Right hindlimb (tissue), 1 donor: ENCODE measurements around the gene SMO.
"Not testable (repeated sequence)": the region's sequence is repeated elsewhere in the genome, so short reads cannot be mapped to it uniquely, and the experiment has no call there.

Source experiments
- DNase-seq: peaks from one replicate; pipeline ENCODE4 v3.0.0-alpha.2; 2018

The SMO gene

DNA sequence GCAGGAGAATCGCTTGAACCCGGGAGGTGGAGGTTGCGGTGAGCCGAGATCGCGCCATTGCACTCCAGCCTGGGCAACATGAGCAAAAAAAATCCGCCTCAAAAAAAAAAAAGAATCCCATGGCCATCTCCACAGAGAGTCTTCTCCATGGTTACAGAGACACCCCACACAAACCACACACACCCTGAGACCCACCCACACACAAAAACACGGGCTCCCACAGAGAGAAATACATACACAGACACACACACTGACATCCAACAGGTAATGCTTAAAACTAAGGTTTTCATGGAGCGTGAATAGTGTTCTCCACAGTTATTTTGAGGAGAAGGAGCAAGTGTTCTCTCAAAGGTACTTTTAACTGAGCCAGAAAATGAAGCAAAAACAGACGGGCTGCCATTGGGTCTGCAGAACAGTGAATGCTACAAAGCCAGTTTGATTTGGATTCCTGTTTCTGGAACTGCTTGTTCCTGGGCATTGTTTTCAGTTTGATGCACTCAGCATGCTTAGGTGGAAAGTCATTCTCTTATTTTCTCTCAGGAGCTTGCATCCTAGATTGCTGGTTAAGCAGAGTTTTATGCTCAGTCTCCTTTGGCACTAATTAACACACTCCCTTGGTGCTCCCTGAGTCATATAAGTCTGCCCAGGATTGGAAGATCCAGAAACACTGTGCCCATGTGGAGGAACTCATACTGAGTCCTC lies 51.8 kb downstream of the SMO start:
- DNase-seq, result no peak

DNA sequence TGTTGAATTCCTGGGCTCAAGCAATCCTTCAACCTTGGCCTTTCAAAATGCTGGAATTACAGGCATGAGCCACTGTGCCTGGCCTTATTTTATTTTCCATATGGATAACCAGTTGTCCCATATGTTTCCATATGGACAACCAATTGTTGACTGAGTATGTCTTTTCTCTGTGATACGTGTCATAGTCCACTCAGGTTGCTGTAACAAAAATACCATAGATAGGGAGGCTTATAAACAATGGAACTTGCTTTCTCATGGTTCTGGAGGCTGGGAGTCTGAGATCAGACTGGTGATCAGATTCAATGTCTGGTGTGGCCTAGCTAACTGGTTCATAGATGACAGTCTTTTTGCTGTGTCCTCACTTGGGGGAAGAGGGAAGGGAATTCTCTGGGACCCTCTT lies 55.8 kb downstream of the SMO start:
- no peak for DNase-seq

DNA sequence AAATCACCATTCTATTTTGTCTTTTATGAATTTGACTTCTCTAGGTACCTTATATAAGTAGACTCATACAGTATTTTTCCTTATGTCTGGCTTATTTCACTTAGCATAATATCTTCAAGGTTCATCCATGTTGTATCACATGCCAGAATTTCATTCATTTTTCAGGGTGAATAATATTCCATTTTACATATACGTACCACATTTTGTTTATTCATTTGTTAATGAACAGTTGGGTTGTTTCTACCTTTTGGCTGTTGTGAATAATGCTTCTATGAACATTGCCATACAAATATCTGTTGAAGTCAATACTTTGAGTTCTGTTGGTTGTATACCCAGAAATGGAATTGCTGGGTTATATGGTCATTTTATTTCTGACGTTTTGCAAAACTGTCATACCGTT lies 57.1 kb downstream of the SMO start:
- DNase-seq, result no peak

DNA sequence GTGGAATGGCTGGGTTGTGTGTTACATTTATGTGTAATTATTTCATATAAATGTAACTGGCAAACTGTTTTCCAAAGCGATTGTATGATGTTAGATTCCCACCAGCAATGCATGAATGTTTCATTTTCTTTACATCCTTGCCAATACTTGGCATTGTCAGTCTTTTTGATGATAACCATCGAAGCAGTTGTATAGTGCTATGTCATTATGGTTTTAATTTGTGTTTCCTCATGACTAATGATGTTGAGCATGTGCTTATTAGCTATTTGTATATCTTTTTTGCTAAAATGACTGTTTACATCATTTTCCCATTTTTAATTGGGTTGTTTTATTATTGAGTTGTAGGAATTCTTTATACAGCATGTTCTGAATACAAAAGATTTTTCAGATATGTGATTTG lies 58.7 kb downstream of the SMO start:
- no peak for DNase-seq

DNA sequence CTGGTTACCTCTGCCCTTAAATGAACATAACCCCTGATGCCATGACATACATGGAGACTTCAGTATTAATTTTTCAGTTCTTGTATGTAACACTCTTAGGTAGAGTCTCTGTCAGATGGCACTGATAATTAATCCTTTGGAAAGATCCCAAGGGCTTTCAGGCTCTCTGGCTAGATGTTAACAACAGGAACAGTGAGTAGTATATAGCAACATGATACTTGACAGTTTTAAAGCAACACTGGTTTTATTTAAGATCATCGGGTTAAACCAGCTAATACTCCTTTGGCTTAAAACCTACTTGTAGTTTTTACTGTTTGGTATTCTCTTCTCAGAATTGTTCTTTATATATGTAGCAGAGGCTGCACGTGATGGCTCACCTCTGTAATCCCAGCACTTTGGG lies 63.7 kb downstream of the SMO start:
- no peak for DNase-seq

DNA sequence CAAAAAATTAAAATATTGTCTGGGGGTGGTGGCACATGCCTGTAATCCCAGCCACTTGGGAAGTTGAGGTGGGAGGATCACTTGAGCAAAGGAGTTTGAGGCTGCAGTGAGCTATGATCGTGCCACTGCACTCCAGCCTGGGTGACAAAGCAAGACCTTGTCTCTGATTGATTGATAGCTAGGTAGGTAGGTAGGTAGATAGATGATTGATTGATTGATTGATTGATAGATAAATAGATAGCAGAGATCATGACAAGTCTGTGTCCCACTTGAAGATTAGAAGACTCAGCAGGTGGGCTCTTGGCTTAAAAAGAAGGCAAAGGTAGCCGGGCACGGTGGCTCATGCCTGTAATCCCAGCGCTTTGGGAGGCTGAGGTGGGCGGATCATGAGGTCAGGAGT lies 64.2 kb downstream of the SMO start:
- not testable (repeated sequence) for DNase-seq

DNA sequence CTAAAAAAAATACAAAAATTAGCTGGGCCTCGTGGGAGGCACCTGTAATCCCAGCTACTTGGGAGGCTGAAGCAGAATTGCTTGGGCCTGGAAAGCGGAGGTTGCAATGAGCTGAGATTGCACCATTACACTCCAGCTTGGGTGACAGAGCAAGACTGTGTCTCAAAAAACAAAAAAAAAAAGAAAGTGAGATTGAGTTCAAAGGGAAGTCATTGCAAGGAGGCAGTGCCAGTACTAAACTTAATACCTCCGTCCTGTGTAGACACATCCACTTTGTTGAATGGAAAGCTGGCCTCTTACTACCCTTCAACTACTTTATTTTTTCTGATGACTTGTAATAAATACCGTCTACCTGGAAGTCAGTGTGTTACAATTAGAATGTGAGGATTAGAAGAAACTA lies 67.4 kb downstream of the SMO start:
- DNase-seq, result no peak

DNA sequence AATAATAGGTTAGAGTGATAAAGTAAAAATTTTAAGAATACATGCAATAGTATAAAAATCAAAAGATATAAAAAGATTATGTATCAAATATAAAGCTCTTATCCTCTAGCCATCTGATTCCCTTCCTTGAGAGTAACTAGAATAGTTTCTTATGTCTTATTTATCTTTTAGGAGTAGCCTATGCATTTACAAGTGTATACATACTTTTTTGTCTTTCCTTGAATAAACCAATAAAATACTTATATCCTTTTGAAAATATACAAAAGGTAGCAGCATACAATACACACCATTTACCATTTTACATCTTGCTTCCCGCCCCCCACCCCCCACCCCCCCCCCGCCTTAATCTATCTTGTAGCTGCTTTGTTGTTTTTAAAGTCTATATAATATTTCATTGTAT lies 67.8 kb downstream of the SMO start:
- no peak for DNase-seq

DNA sequence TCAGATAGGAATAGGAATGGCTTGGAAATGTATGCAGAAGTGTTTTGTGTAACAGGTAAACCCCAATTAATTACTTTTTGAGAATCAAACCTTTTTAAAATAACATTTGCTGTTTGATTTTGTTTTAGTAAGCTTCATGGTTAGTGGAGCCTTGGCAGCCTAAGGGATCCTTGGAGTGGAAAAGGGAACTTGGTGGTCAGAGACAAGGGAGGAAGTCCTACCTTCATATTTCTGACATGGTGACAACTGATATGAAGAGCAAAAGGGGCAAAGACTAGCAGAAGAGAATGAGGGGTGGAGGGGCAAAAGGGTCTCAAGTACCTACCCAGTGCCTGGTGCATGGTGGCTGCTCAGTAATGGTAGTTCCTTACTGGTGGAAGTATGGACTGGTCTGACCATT lies 68.7 kb downstream of the SMO start:
- DNase-seq, result no peak

DNA sequence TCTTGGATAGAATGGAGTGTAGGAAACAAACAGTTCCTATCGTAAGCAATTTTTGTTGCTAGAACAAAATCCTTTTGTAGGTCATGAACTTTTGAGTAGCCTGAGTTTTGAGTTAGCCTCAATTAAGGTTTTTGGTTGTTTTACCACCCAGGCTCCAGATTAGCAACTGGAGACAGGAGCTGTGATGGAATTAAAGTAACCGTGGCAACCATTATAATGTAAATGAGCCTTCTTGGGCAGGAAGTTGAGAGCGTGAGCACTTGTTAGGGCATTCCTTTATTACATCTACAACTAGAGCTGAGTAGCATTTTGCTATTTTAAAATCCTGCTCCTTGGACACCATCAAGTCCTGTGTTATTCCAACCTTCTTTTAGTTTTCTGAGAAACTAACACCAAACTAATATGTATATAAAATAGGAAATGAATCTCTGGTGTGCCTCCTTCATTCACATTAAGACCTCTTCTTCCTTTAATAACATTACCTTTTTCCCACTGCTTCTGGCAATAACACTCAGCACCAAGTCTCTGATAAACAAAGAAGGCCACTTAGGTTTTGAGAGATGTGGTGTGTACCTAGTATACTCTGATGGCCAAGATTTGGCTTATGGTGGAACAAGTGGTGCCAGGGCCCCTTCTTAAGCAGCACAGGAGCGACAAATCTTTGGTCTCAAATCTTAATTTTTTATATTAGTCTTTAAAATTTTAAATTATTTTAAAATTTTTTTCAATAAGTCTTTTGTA lies 70.4 kb downstream of the SMO start:
- no peak for DNase-seq

DNA sequence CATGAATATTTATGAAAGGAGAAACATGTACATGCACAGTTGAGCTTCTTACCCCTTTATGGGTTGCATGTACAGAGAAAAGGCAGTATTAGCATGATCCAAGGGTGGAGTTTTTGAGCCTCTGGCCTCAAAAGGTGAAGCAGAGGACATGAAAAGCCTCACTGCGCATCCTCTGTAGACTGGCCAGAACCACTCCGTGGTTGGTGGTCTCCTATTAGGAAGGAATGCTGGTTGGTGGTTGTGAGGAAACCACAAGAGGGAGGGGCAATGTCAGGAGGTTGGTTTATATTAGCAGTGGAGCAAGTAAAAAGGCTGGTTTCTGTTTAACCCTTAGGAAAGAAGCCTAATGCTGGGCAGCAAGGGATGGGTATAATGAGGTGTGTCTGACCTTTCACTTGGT lies 73.9 kb downstream of the SMO start:
- DNase-seq, result peak; percentile 50
